Liver (tissue), 9 donors: ENCODE data around the gene STK24. TPM values are rescaled to one million over a fixed set of nuclear protein-coding genes. Genes with fewer than 3 reads are reported as not detected.

Experiments used
- DNase-seq: peaks from one replicate; pipeline ENCODE4 v3.0.0-alpha.2; 2017; ENCODE audit warnings: low spot score
- H3K27ac ChIP-seq, 2 donors: one replicate each; pipeline ENCODE4 v1.7.0; 2013; ENCODE audit warnings: inconsistent platforms in 2 of 2, low read length in 2 of 2, control low read depth in 1 of 2, low read depth in 1 of 2, mild to moderate bottlenecking in 1 of 2
- H3K27me3 ChIP-seq, 4 donors: one replicate each; pipeline versions ENCODE4 v1.6.1 to v1.7.0; 2013; ENCODE audit warnings: low read length in 3 of 4, inconsistent platforms in 1 of 4, mild to moderate bottlenecking in 1 of 4, moderate library complexity in 1 of 4; ENCODE audit not compliant: control insufficient read depth in 4 of 4, insufficient read depth in 4 of 4
- H3K36me3 ChIP-seq, 4 donors: one replicate each; pipeline versions ENCODE4 v1.6.1 to v1.7.0; 2013; ENCODE audit warnings: low read length in 3 of 4, mild to moderate bottlenecking in 3 of 4, low read depth in 1 of 4, moderate library complexity in 1 of 4; ENCODE audit not compliant: control insufficient read depth in 4 of 4, insufficient read depth in 3 of 4
- H3K4me1 ChIP-seq, 4 donors: one replicate each; pipeline versions ENCODE4 v1.6.1 to v1.7.0; 2013; ENCODE audit warnings: low read length in 3 of 4, mild to moderate bottlenecking in 3 of 4, moderate library complexity in 1 of 4; ENCODE audit not compliant: control insufficient read depth in 4 of 4, insufficient read depth in 4 of 4
- H3K4me3 ChIP-seq, 3 donors: one replicate each; pipeline versions ENCODE4 v1.6.1 to v1.7.0; 2013; ENCODE audit warnings: low read length in 3 of 3, control low read depth in 1 of 3, low read depth in 1 of 3, mild to moderate bottlenecking in 1 of 3
- H3K9ac ChIP-seq, 2 donors: one replicate each; pipeline ENCODE4 v1.7.0; 2013; ENCODE audit warnings: low read length in 2 of 2, mild to moderate bottlenecking in 2 of 2, moderate library complexity in 2 of 2, control low read depth in 1 of 2, low read depth in 1 of 2
- H3K9me3 ChIP-seq, 4 donors: one replicate each; pipeline versions ENCODE4 v1.6.1 to v1.7.0; 2013; ENCODE audit warnings: low read length in 3 of 4; ENCODE audit not compliant: control insufficient read depth in 4 of 4
- ATF3 ChIP-seq: IDR thresholded peaks from 2 replicates; pipeline ENCODE4 v1.6.1; 2016; ENCODE audit warnings: antibody characterized with exemption
- CTCF ChIP-seq: fragments of 150-350 bp; IDR thresholded peaks from 2 replicates; pipeline ENCODE4 v1.5.1; 2017; ENCODE audit warnings: improper control_type of control experiment, low read depth, low read length; ENCODE audit not compliant: missing input control
- EGR1 ChIP-seq, 2 donors: IDR thresholded peaks; 2 replicates each; pipeline ENCODE4 v1.6.1; 2016 to 2018; ENCODE audit warnings: antibody characterized with exemption in 2 of 2, low read depth in 2 of 2
- FOXA1 ChIP-seq: IDR thresholded peaks from 2 replicates; pipeline ENCODE4 v1.6.1; 2016; ENCODE audit warnings: antibody characterized with exemption
- GABPA ChIP-seq, 2 donors: IDR thresholded peaks in 1 of 2; conservative IDR thresholded peaks in 1 of 2; 2 replicates each; pipeline ENCODE4 v1.6.1; 2016; ENCODE audit warnings: antibody characterized with exemption in 2 of 2, mild to moderate bottlenecking in 1 of 2, moderate library complexity in 1 of 2
- HNF4A ChIP-seq, 2 donors: conservative IDR thresholded peaks; 2 replicates each; pipeline ENCODE4 v1.6.1; 2016; ENCODE audit warnings: antibody characterized with exemption in 2 of 2, mild to moderate bottlenecking in 2 of 2
- HNF4G ChIP-seq: IDR thresholded peaks from 2 replicates; pipeline ENCODE4 v1.6.1; 2016; ENCODE audit warnings: antibody characterized with exemption
- MAX ChIP-seq: IDR thresholded peaks from 2 replicates; pipeline ENCODE4 v1.6.1; 2016; ENCODE audit warnings: antibody characterized with exemption
- RAD21 ChIP-seq, 2 donors: IDR thresholded peaks; 2 replicates each; pipeline ENCODE4 v1.6.1; 2016; ENCODE audit warnings: antibody characterized with exemption in 2 of 2, mild to moderate bottlenecking in 2 of 2
- REST ChIP-seq: IDR thresholded peaks from 2 replicates; pipeline ENCODE4 v1.6.1; 2016; ENCODE audit warnings: antibody characterized with exemption, mild to moderate bottlenecking
- SP1 ChIP-seq: IDR thresholded peaks from 2 replicates; pipeline ENCODE4 v1.6.1; 2018; ENCODE audit warnings: antibody characterized with exemption, mild to moderate bottlenecking
- TAF1 ChIP-seq: conservative IDR thresholded peaks from 2 replicates; pipeline ENCODE4 v1.6.1; 2016; ENCODE audit warnings: antibody characterized with exemption, mild to moderate bottlenecking
- YY1 ChIP-seq: IDR thresholded peaks from 2 replicates; pipeline ENCODE4 v1.6.1; 2016; ENCODE audit warnings: antibody characterized with exemption, mild to moderate bottlenecking
- ZBTB33 ChIP-seq: IDR thresholded peaks from 2 replicates; pipeline ENCODE4 v1.6.1; 2016; ENCODE audit warnings: antibody characterized with exemption
- WGBS: extraction: QIAGEN DNeasy Blood & Tissue Kit; methylation state at CpG from one replicate; pipeline ENCODE4 v1.1.7; 2013; 5-methylcytosine and 5-hydroxymethylcytosine counted together
- polyA plus RNA-seq, 2 donors: library from polyadenylated mRNA; stranded (reverse) in 1 of 2; unstranded in 1 of 2; fragments of 200-250 nt in 1 of 2; fragments of >200 nt in 1 of 2; fragmentation: Nextera tagmentation in 1 of 2; extraction: Ambion mirVana in 1 of 2; gene quantifications; one replicate each; pipeline versions ENCODE4 v1.2.1 to v1.2.3, GENCODE V29; 2013 to 2015
- total RNA-seq, 2 donors: library from RNA; depleted of rRNA; stranded (reverse); fragments of >200 nt; gene quantifications; one replicate each; pipeline ENCODE4 v1.2.3, GENCODE V29; 2014
- donor health status: healthy.
- donor health status: healthy.
- donor health status: healthy.
- donor health status: healthy.
- donor health status: healthy.

The STK24 gene
- total and polyA plus RNA-seq, 4 donors = 6.4 to 43.3 (median 14.9) TPM

GRCh38 chr13:98556142-98556816, 20.6 kb downstream of the STK24 start (continued):
- TF ChIP-seq REST = no peak

GRCh38 chr13:98549728-98550317, 27.1 kb downstream of the STK24 start:
- TF ChIP-seq GABPA (IDR thresholded peaks at IDR 0.05 in 1 of 2, conservative IDR thresholded peaks at IDR 0.05 in 1 of 2) (no peak), MAX (no peak), RAD21 (IDR thresholded peaks at IDR 0.05) (no peak)
- H3K27ac ChIP-seq = no peak overlapping the region

GRCh38 chr13:98549006-98549727, 27.7 kb downstream of the STK24 start:
- Histone ChIP-seq H3K36me3 (peaks cover 0 to 3% (median 0%) of the 10 kb centered on the region in 4 donors), H3K9ac (no peak overlapping the region), H3K27me3 (no peaks in the 10 kb centered on the region), H3K9me3 (no peaks in the 10 kb centered on the region), H3K4me1 (peaks cover 4 to 31% (median 14%) of the 10 kb centered on the region in 4 donors), H3K27ac (no peak overlapping the region), H3K4me3 (no peak overlapping the region)
- WGBS = 82% methylated on average over 7 of the region's 7 CpGs
- DNase-seq = no peak
- TF ChIP-seq ATF3 (no peak), ZBTB33 (no peak), HNF4G (no peak), REST (no peak), CTCF (no peak), HNF4A (conservative IDR thresholded peaks at IDR 0.05) (no peak), YY1 (no peak), SP1 (no peak), EGR1 (IDR thresholded peaks at IDR 0.05; ENCODE audit: low read depth in 2 of 2) (no peak), TAF1 (no peak), FOXA1 (no peak)

More at GRCh38 chr13:98549728-98550317, 27.1 kb downstream of the STK24 start:
- no peak for DNase-seq
- H3K36me3 ChIP-seq = peaks cover 0 to 3% (median 0%) of the 10 kb centered on the region in 4 donors
- peaks cover 0 to 28% (median 9%) of the 10 kb centered on the region in 4 donors for H3K4me1 ChIP-seq
- no peak overlapping the region for H3K4me3 ChIP-seq
- no peaks in the 10 kb centered on the region for H3K27me3 ChIP-seq
- no peaks in the 10 kb centered on the region for H3K9me3 ChIP-seq
- WGBS = 86% methylated on average over 3 of the region's 3 CpGs
- H3K9ac ChIP-seq = no peak overlapping the region
